Measurements from ENCODE around the gene C10orf71.

The C10orf71 gene

GRCh38 chr10:49283491-49283890 is 15.5 kb upstream of the C10orf71 start:
- Histone ChIP-seq H3K36me3 (ENCODE audit: control insufficient read depth, insufficient read depth, low read length) (no peaks in the 10 kb centered on the region), H3K27me3 (replicated peaks; ENCODE audit: control insufficient read depth, insufficient read depth, low read length) (no peaks in the 10 kb centered on the region; the same call in 1 of the 2 replicates), H3K4me3 (replicated peaks; ENCODE audit: low read depth, low read length) (no peak overlapping the region)
- DNase-seq (ENCODE audit: extremely low read depth, insufficient read length) = no peak
- TF ChIP-seq, protein P1, sequence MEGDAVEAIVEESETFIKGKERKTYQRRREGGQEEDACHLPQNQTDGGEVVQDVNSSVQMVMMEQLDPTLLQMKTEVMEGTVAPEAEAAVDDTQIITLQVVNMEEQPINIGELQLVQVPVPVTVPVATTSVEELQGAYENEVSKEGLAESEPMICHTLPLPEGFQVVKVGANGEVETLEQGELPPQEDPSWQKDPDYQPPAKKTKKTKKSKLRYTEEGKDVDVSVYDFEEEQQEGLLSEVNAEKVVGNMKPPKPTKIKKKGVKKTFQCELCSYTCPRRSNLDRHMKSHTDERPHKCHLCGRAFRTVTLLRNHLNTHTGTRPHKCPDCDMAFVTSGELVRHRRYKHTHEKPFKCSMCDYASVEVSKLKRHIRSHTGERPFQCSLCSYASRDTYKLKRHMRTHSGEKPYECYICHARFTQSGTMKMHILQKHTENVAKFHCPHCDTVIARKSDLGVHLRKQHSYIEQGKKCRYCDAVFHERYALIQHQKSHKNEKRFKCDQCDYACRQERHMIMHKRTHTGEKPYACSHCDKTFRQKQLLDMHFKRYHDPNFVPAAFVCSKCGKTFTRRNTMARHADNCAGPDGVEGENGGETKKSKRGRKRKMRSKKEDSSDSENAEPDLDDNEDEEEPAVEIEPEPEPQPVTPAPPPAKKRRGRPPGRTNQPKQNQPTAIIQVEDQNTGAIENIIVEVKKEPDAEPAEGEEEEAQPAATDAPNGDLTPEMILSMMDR (IDR thresholded peaks at IDR 0.05; ENCODE audit: insufficient read depth, low read length, poor library complexity, severe bottlenecking) = no peak

GRCh38 chr10:49284356-49284755 is 14.6 kb upstream of the C10orf71 start:
- H3K36me3 ChIP-seq (ENCODE audit: control insufficient read depth, insufficient read depth, low read length) = no peaks in the 10 kb centered on the region
- no peaks in the 10 kb centered on the region; the same call in 1 of the 2 replicates for H3K27me3 ChIP-seq (replicated peaks; ENCODE audit: control insufficient read depth, insufficient read depth, low read length)
- TF ChIP-seq, protein P1 (IDR thresholded peaks at IDR 0.05; ENCODE audit: insufficient read depth, low read length, poor library complexity, severe bottlenecking) = no peak
- H3K4me3 ChIP-seq (replicated peaks; ENCODE audit: low read depth, low read length) = no peak overlapping the region
- DNase-seq (ENCODE audit: extremely low read depth, insufficient read length) = no peak

DNA sequence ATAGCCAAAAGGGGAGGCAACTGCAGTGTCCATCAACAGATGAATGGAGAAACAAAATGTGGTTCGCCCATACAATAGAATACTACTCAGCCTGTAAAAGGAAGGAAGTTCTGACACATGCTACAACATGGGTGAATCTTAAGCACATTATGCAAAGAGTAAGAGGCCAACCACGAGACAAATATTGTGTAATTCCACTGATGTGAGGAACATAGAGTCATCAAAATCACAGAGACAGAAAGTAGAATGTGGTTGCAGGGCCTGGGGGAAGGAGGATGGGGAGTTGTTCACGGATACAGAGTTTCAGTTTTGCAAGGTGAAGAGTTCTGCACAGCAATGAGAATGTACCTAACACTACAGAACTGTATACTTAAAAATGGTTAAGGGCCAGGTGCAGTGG is 13.7 kb upstream of the C10orf71 start:
- no peak for DNase-seq (ENCODE audit: extremely low read depth, insufficient read length)
- no peaks in the 10 kb centered on the region; the same call in 1 of the 2 replicates for H3K27me3 ChIP-seq (replicated peaks; ENCODE audit: control insufficient read depth, insufficient read depth, low read length)

GRCh38 chr10:49286686-49287085 is 12.3 kb upstream of the C10orf71 start:
- Histone ChIP-seq H3K4me3 (replicated peaks; ENCODE audit: low read depth, low read length) (no peak overlapping the region), H3K27me3 (replicated peaks; ENCODE audit: control insufficient read depth, insufficient read depth, low read length) (no peaks in the 10 kb centered on the region; the same call in 1 of the 2 replicates), H3K36me3 (ENCODE audit: control insufficient read depth, insufficient read depth, low read length) (no peaks in the 10 kb centered on the region)
- TF ChIP-seq, protein P1 (IDR thresholded peaks at IDR 0.05; ENCODE audit: insufficient read depth, low read length, poor library complexity, severe bottlenecking) = no peak
- DNase-seq (ENCODE audit: extremely low read depth, insufficient read length) = no peak

More for the DNA sequence above, 13.7 kb upstream of the C10orf71 start:
- TF ChIP-seq, protein P1 (IDR thresholded peaks at IDR 0.05; ENCODE audit: insufficient read depth, low read length, poor library complexity, severe bottlenecking) = no peak
- Histone ChIP-seq H3K36me3 (ENCODE audit: control insufficient read depth, insufficient read depth, low read length) (no peaks in the 10 kb centered on the region), H3K4me3 (replicated peaks; ENCODE audit: low read depth, low read length) (no peak overlapping the region)

DNA sequence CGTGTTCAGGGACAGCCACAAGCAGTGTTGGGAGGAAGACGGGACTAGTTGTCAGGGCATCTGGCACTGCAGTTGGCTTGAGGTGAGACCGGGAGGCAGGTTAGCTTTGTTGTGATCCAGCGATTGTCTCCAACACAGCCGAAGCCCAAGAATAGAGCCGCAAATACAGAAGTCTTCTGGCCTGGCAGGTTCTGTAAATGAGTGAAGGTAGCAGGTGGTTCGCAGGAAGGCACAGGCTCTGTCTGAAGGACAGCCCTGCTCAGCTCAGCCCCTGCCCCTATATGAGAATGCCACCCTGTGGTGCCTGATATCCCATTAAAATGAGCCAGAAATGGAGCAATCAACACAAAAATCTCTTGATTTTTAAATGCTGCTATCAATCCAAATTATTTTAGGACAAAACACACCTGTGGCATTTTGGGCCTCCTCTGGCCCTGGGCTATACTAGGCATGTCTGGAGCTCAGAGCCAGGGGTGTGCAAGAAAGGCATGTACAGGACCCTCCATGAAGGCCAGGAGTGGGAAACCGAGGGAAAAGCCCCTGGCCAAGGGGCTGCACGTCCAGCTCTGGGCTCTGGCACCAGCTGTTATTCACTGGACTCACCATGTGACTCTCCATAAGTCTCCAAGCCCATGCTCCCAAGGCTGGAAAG is 11.2 kb upstream of the C10orf71 start:
- DNase-seq (ENCODE audit: extremely low read depth, insufficient read length) = no peak

More for the DNA sequence above, 11.2 kb upstream of the C10orf71 start:
- TF ChIP-seq, protein P1 (IDR thresholded peaks at IDR 0.05; ENCODE audit: insufficient read depth, low read length, poor library complexity, severe bottlenecking) = no peak
- H3K27me3 ChIP-seq (replicated peaks; ENCODE audit: control insufficient read depth, insufficient read depth, low read length) = no peaks in the 10 kb centered on the region; the same call in 1 of the 2 replicates
- H3K36me3 ChIP-seq (ENCODE audit: control insufficient read depth, insufficient read depth, low read length) = no peaks in the 10 kb centered on the region
- H3K4me3 ChIP-seq (replicated peaks; ENCODE audit: low read depth, low read length) = no peak overlapping the region

Data from GM06990 (cell line).